SH-SY5Y (cell line): Measurements from ENCODE around the gene OR51T1.

Experiments used
- GATA2 ChIP-seq: IDR thresholded peaks from 2 replicates; pipeline ENCODE4 v1.6.1; 2011; ENCODE audit warnings: mild to moderate bottlenecking, low read depth, low read length
- GATA3 ChIP-seq: IDR thresholded peaks from 2 replicates; pipeline ENCODE4 v1.6.1; 2011; ENCODE audit warnings: low read depth, mild to moderate bottlenecking, low read length, moderate library complexity

DNA sequence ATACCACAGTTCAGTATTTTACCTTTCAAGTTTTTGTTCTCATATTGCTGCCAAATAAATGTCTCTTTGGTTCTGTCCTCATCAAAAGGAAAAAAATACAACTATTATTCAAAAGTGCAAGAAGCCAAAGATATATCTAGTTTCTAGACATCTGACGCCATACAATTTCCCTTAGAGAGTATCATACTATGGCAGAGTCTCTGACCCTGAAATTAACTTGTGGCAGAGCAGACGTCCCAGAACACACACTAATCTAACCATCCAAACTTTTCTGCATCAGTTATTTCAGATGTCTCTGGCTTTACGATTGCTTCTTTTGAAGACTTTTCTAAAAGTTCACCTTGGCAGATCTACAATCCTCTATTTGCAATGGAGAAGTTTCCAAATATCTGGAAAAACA is 2.7 kb downstream of the OR51T1 start:
- TF ChIP-seq GATA2 = no peak
- no peak for TF ChIP-seq GATA3
